GM12878 (cell line): ENCODE measurements around the gene GIT1. TPM values are rescaled to one million over a fixed set of nuclear protein-coding genes. Genes with fewer than 3 reads are reported as not detected.

ENCODE experiments used
- ATAC-seq: fragments of 200-7000 bp; cut with Tn5 transposase; 3 replicates; pipeline ENCODE4 v1.9.1; 2020; ENCODE audit warnings: mild to moderate bottlenecking, moderate library complexity
- BruUV-seq: library from RNA; stranded (reverse); fragments of 400-500 nt; replicated peaks from 2 replicates; lab custom pipeline; 2021; lab: Mats Ljungman, UMichigan
- CTCF ChIA-PET: fragments of 300-600 bp; sonication (Branson Sonifier 250); formaldehyde crosslinking; extraction: SDS; loops from one replicate; lab custom pipeline; 2021; ENCODE audit warnings: inconsistent platforms; lab: Yijun Ruan, JAX
- POLR2A ChIA-PET: fragments of 350-600 bp; formaldehyde crosslinking; extraction: SDS; loops from one replicate; lab custom pipeline; 2021; ENCODE audit warnings: inconsistent platforms; lab: Charles Lee
- RAD21 ChIA-PET: fragments of 300-600 bp; sonication (Branson Sonifier 250); formaldehyde crosslinking; loops from one replicate; lab custom pipeline; 2023; ENCODE audit warnings: antibody characterized with exemption; ENCODE audit not compliant: unreplicated experiment; lab: Charles Lee
- SMC1A ChIA-PET: fragments of 300-600 bp; sonication (Branson Sonifier 250); formaldehyde crosslinking; loops from one replicate; lab custom pipeline; 2023; ENCODE audit not compliant: unreplicated experiment, uncharacterized antibody; lab: Charles Lee
- DNase-seq: peaks from one replicate; pipeline ENCODE4 v3.0.0-alpha.2; 2011; ENCODE audit warnings: low read depth, low spot score
- FAIRE-seq: peaks from 3 replicates; lab custom pipeline; 2011; peaks lifted over from hg19 to GRCh38; lab: Jason Lieb, UNC
- H2AFZ ChIP-seq: 2 replicates; pipeline ENCODE4 v1.6.0; 2011; ENCODE audit warnings: low read depth, low read length, control low read depth; ENCODE audit not compliant: control insufficient read depth
- H3K27ac ChIP-seq: 2 replicates; pipeline ENCODE4 v1.5.1; 2011; ENCODE audit warnings: control low read depth; ENCODE audit not compliant: control insufficient read depth, insufficient read depth
- H3K27me3 ChIP-seq, 2 experiments: replicated peaks in 1 of 2; 2 replicates each; pipeline versions ENCODE4 v1.6.0 to v1.6.1; 2011; ENCODE audit warnings: low read length in 1 of 2; ENCODE audit not compliant: control insufficient read depth in 2 of 2, insufficient read depth in 2 of 2
- H3K36me3 ChIP-seq, 2 experiments: 2 replicates each; pipeline ENCODE4 v1.5.1; 2011; ENCODE audit warnings: low read length in 1 of 2; ENCODE audit not compliant: control insufficient read depth in 2 of 2, insufficient read depth in 2 of 2
- H3K4me1 ChIP-seq: 2 replicates; pipeline ENCODE4 v1.6.1; 2011; ENCODE audit warnings: mild to moderate bottlenecking, low read length, moderate library complexity, mixed read lengths; ENCODE audit not compliant: control insufficient read depth, insufficient read depth
- H3K4me2 ChIP-seq: 2 replicates; pipeline ENCODE4 v1.6.0; 2011; ENCODE audit warnings: control low read depth; ENCODE audit not compliant: control insufficient read depth, insufficient read depth
- H3K4me3 ChIP-seq: fragments of 200-600 bp; sonication (generic); 2 replicates; pipeline ENCODE4 v1.5.1; 2016
- H3K79me2 ChIP-seq: 2 replicates; pipeline ENCODE4 v1.6.0; 2011; ENCODE audit warnings: low read length; ENCODE audit not compliant: control insufficient read depth, insufficient read depth
- H3K9ac ChIP-seq: 2 replicates; pipeline ENCODE4 v1.8.0; 2011; ENCODE audit warnings: low read length, control low read depth, mixed read lengths; ENCODE audit not compliant: control insufficient read depth, insufficient read depth
- H3K9me3 ChIP-seq: replicated peaks from 3 replicates; pipeline ENCODE4 v1.5.1; 2011; ENCODE audit warnings: mild to moderate bottlenecking, low read length; ENCODE audit not compliant: control insufficient read depth, insufficient read depth
- H4K20me1 ChIP-seq: 2 replicates; pipeline ENCODE4 v1.6.0; 2011; ENCODE audit not compliant: control insufficient read depth, insufficient read depth
- BACH1 ChIP-seq: fragments of 450-650 bp; IDR thresholded peaks from 2 replicates; pipeline ENCODE4 v1.6.1; 2017; ENCODE audit warnings: mild to moderate bottlenecking, borderline replicate concordance
- BHLHE40 ChIP-seq, 2 experiments: fragments of 450-650 bp in 1 of 2; IDR thresholded peaks; 2 replicates each; pipeline ENCODE4 v1.6.1; 2011 to 2017; ENCODE audit warnings: low read depth in 2 of 2, borderline replicate concordance in 1 of 2, improper control_type of control experiment in 1 of 2, low read length in 1 of 2, mild to moderate bottlenecking in 1 of 2
- CREB1 ChIP-seq: IDR thresholded peaks from 2 replicates; pipeline ENCODE4 v1.6.1; 2012; ENCODE audit warnings: low read depth, mild to moderate bottlenecking, inconsistent platforms
- DPF2 ChIP-seq: fragments of 450-650 bp; IDR thresholded peaks from 2 replicates; pipeline ENCODE4 v1.6.1; 2017; ENCODE audit warnings: mild to moderate bottlenecking
- EED ChIP-seq: sonication (generic); IDR thresholded peaks from 2 replicates; pipeline ENCODE4 v1.6.1; 2016; ENCODE audit warnings: antibody characterized with exemption, low read depth
- EZH2 ChIP-seq: IDR thresholded peaks from 2 replicates; pipeline ENCODE4 v1.6.1; 2012; ENCODE audit warnings: low read depth, mild to moderate bottlenecking, control low read depth, inconsistent platforms, low read length, borderline replicate concordance; ENCODE audit not compliant: control insufficient read depth
- FOXM1 ChIP-seq: IDR thresholded peaks from 2 replicates; pipeline ENCODE4 v1.6.1; 2012; ENCODE audit warnings: low read depth, mild to moderate bottlenecking, inconsistent platforms, low read length, moderate library complexity
- IKZF1 ChIP-seq: fragments of 450-650 bp; conservative IDR thresholded peaks from 2 replicates; pipeline ENCODE4 v1.6.1; 2017; ENCODE audit warnings: antibody characterized with exemption, mild to moderate bottlenecking
- IKZF2 ChIP-seq, 2 experiments: fragments of 450-650 bp; IDR thresholded peaks; 2 replicates each; pipeline ENCODE4 v1.6.1; 2017; ENCODE audit warnings: mild to moderate bottlenecking in 2 of 2, moderate library complexity in 2 of 2
- IRF5 ChIP-seq: fragments of 450-650 bp; IDR thresholded peaks from 2 replicates; pipeline ENCODE4 v1.6.1; 2017; ENCODE audit warnings: borderline replicate concordance
- MTA2 ChIP-seq: fragments of 450-650 bp; IDR thresholded peaks from 2 replicates; pipeline ENCODE4 v1.6.1; 2016; ENCODE audit warnings: low read depth, mild to moderate bottlenecking, moderate library complexity
- PKNOX1 ChIP-seq: fragments of 450-650 bp; IDR thresholded peaks from 2 replicates; pipeline ENCODE4 v1.6.1; 2016; ENCODE audit warnings: mild to moderate bottlenecking
- PML ChIP-seq: IDR thresholded peaks from 2 replicates; pipeline ENCODE4 v1.6.1; 2012; ENCODE audit warnings: low read length, inconsistent platforms
- POLR2A ChIP-seq: IDR thresholded peaks from 2 replicates; pipeline ENCODE4 v1.6.1; 2011; ENCODE audit warnings: low read depth, mild to moderate bottlenecking, low read length
- RAD21 ChIP-seq: IDR thresholded peaks from 2 replicates; pipeline ENCODE4 v1.6.1; 2011; ENCODE audit warnings: mild to moderate bottlenecking, low read depth, low read length, moderate library complexity; ENCODE audit not compliant: insufficient read depth
- RUNX3 ChIP-seq: IDR thresholded peaks from 2 replicates; pipeline ENCODE4 v1.6.1; 2012; ENCODE audit warnings: low read length, inconsistent platforms
- SMARCA5 ChIP-seq: fragments of 450-650 bp; IDR thresholded peaks from 2 replicates; pipeline ENCODE4 v1.6.1; 2017; ENCODE audit warnings: mild to moderate bottlenecking
- SP1 ChIP-seq: IDR thresholded peaks from one replicate; pipeline ENCODE4 v1.6.1; 2011; ENCODE audit warnings: low read depth, low read length
- TARDBP ChIP-seq: IDR thresholded peaks from 2 replicates; pipeline ENCODE4 v1.6.1; 2016; ENCODE audit warnings: borderline replicate concordance
- ZNF207 ChIP-seq: fragments of 450-650 bp; IDR thresholded peaks from 2 replicates; pipeline ENCODE4 v1.6.1; 2014; ENCODE audit warnings: antibody characterized with exemption, mild to moderate bottlenecking, borderline replicate concordance
- ZNF217 ChIP-seq: fragments of 450-650 bp; IDR thresholded peaks from 2 replicates; pipeline ENCODE4 v1.6.1; 2017; ENCODE audit warnings: antibody characterized with exemption, mild to moderate bottlenecking
- WGBS: methylation state at CpG from one replicate; pipeline ENCODE4 v1.1.6; 2016; ENCODE audit warnings: low lambda C conversion rate; ENCODE audit not compliant: insufficient replicate concordance, insufficient coverage; ENCODE audit errors: missing lambda C conversion rate; 5-methylcytosine and 5-hydroxymethylcytosine counted together
- in situ Hi-C: fragments of 300-500 bp; cut with MboI; formaldehyde crosslinking; loops from 9 replicates; pipeline ENCODE4 v1.14.3; 2018; ENCODE audit warnings: mixed read lengths
- intact Hi-C: fragments of 100-400 bp; cut with micrococcal nuclease; formaldehyde crosslinking; loops from one replicate; pipeline ENCODE4 v1.14.2; 2022; ENCODE audit not compliant: unreplicated experiment
- polyA plus RNA-seq, 11 experiments: library from polyadenylated mRNA; depleted of rRNA in 4 of 11; unstranded in 6 of 11; stranded (reverse) in 5 of 11; fragments of >200 nt; fragmentation: Nextera tagmentation in 4 of 11; fragmentation: Illumina TruSeq in 1 of 11; extraction: Ambion mirVana in 4 of 11; extraction: Trizol in 1 of 11; gene quantifications; 1 replicate in 1 of 11; 2 replicates in 10 of 11; pipeline versions ENCODE4 v1.2.1 to v1.2.3, GENCODE V29; 2011 to 2016; ENCODE audit warnings: inconsistent platforms in 2 of 11, missing spikeins in 2 of 11, low read depth in 1 of 11
- total RNA-seq, 4 experiments: library from RNA; depleted of rRNA in 3 of 4; stranded (reverse); fragments of >200 nt in 3 of 4; fragmentation: Illumina TruSeq in 1 of 4; extraction: Trizol in 1 of 4; gene quantifications; 2 replicates each; pipeline versions ENCODE4 v1.2.1 to v1.2.3, GENCODE V29; 2013 to 2021
- TF ChIP-seq, protein P1 (sequence below): IDR thresholded peaks from 2 replicates; pipeline ENCODE4 v1.6.1; 2012; ENCODE audit warnings: low read depth, low read length, improper control_type of control experiment

The GIT1 gene
- total and polyA plus RNA-seq, 10 of the 15 experiments (the other 5 are each of a cell fraction or from before 2014, with no cell fraction given): 0.24 to 45.3 (median 20.9) TPM

DNA sequence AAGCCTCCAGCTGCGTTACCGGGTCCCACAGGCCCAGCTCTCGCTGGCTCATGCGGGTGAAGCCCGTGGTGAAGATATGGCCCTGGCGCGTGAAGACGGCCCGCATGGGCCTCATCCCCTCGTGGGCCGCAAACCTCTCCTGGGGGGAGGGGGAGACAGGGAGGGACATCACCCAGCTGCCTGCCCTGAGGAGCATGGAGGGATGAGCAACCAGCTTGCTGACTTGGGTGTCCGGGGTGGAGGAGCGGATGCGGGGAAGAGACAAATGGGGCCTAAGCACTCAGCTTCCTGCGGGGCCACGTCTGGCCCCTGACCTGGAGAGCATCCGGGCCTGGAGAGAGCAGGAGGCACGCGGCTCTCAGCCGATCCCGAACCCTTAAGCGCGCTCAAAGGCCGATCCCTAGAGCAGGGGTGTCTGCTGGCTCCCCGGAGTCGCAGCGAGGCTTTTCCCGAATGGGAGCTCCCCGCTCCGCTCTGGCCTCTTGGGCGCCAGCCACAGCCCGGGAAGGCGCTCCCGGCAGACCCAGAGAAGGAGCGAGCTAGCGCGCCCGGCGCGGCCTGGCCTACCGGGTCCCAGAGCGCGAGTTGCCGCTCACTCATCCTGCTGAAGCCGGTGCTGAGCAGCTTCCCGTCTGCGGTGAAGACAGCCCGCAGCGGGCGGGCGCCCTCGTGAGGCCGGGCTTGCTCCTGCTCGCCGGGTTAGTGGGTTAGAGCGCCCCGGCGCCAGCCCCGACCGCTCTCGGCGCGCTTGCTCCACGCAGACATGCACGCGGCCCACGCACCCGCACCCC is 28.2 kb upstream of the GIT1 start:
- BruUV-seq: no TSS peak
- in situ Hi-C loops (no loop called here), intact Hi-C loops (loop anchor here (10.0 kb wide), 2 partner anchors 83 to 317 kb away; partner anchors contain the start of gene SSH2)
- POLR2A ChIA-PET: interaction anchor here (0.6 to 1.9 kb wide), 10 partner anchors 9 to 313 kb away, joined by 3 to 10 read pairs (median 5); partner anchors contain the start of genes ABHD15, GIT1 and SSH2
- ATAC-seq (peak; percentile 72), DNase-seq (peak; percentile 36), FAIRE-seq (no peak)
- Histone ChIP-seq H3K36me3 (no peaks in the 10 kb centered on the region), H3K9me3 (no peaks in the 10 kb centered on the region; the same call in 2 of the 3 replicates), H3K4me1 (peaks cover 38% of the 10 kb centered on the region), H3K9ac (peak overlapping the region; percentile 73), H2AFZ (peak overlapping the region; percentile 85), H3K27ac (peak overlapping the region; percentile 52), H3K4me3 (peak overlapping the region; percentile 67; the same call in 1 of the 2 replicates), H3K4me2 (peak overlapping the region; percentile 98), H3K79me2 (no peaks in the 10 kb centered on the region), H4K20me1 (no peaks in the 10 kb centered on the region; the same call in 1 of the 2 replicates), H3K27me3 (peaks cover 4 to 6% of the 10 kb centered on the region in 2 experiments; a peak in 3 of 4 replicates)
- RAD21 ChIA-PET: interaction anchor here (0.5 to 4.1 kb wide), 28 partner anchors 10 to 513 kb away, joined by 3 to 65 read pairs (median 5); partner anchors contain the start of genes ABHD15, ANKRD13B and SSH2
- SMC1A ChIA-PET: interaction anchor here (0.6 to 3.7 kb wide), 28 partner anchors 22 to 760 kb away, joined by 3 to 22 read pairs (median 3); partner anchors contain the start of genes ANKRD13B, SSH2 and TP53I13
- CTCF ChIA-PET: interaction anchor here (0.6 to 7.1 kb wide), 79 partner anchors 9 to 1603 kb away, joined by 3 to 114 read pairs (median 5); partner anchors contain the start of genes ABHD15, ANKRD13B, NUFIP2 and SSH2
- under 1% methylated on average over 68 of the region's 68 CpGs for WGBS
- no peak for TF ChIP-seq MTA2
- peak; percentile 16 for TF ChIP-seq SP1
- TF ChIP-seq PML: no peak
- no peak for TF ChIP-seq TARDBP
- TF ChIP-seq, protein P1, sequence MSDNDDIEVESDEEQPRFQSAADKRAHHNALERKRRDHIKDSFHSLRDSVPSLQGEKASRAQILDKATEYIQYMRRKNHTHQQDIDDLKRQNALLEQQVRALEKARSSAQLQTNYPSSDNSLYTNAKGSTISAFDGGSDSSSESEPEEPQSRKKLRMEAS: 0 out of 2 replicates have a peak, but pooled peaks have one; percentile 24
- TF ChIP-seq BHLHE40 (IDR thresholded peaks at IDR 0.05; ENCODE audit: borderline replicate concordance in 1 of 2, low read depth in 2 of 2, low read length in 1 of 2): peak in 1 of 2 experiments; percentile 73; a peak in 2 of 4 replicates
- peak; percentile 62 for TF ChIP-seq IKZF1
- no peak for TF ChIP-seq IRF5
- peak; percentile 88; the same call in 1 of the 2 replicates for TF ChIP-seq SMARCA5
- peak; percentile 14; the same call in 1 of the 2 replicates for TF ChIP-seq EED
- peak; percentile 42; the same call in 1 of the 2 replicates for TF ChIP-seq DPF2
- peak; percentile 90 for TF ChIP-seq FOXM1
- TF ChIP-seq ZNF207: peak; percentile 31; the same call in 1 of the 2 replicates
- peak; percentile 34; the same call in 1 of the 2 replicates for TF ChIP-seq RAD21
- 0 out of 2 replicates have a peak, but pooled peaks have one; percentile 66 for TF ChIP-seq ZNF217
- peak; percentile 60 to 61; a peak in 2 of 4 replicates for TF ChIP-seq IKZF2 (IDR thresholded peaks at IDR 0.05)
- peak; percentile 93 for TF ChIP-seq RUNX3
- peak; percentile 90 for TF ChIP-seq BACH1
- TF ChIP-seq EZH2: no peak
- TF ChIP-seq PKNOX1: peak; percentile 32; the same call in 1 of the 2 replicates
- peak; percentile 13; the same call in 1 of the 2 replicates for TF ChIP-seq CREB1
- peak; percentile 77 for TF ChIP-seq POLR2A
